NCI-H1436 (cell line): Measurements from ENCODE around the gene MLNR.

Experiments
- DNase-seq: peaks from one replicate; lab custom pipeline; 2025; lab: John Stamatoyannopoulos, UW

The MLNR gene

GRCh38 chr13:49226613-49227012 lies 6.5 kb downstream of the MLNR start:
- DNase-seq = no peak

GRCh38 chr13:49234741-49235140 lies 14.6 kb downstream of the MLNR start:
- no peak for DNase-seq

GRCh38 chr13:49235856-49236431 lies 15.8 kb downstream of the MLNR start:
- no peak for DNase-seq

GRCh38 chr13:49238621-49239020 lies 18.5 kb downstream of the MLNR start:
- no peak for DNase-seq

- no peak for DNase-seq
These were observed 19.9 kb downstream of the MLNR start for GRCh38 chr13:49240017-49240416.

- no peak for DNase-seq
These were observed 21.2 kb downstream of the MLNR start for GRCh38 chr13:49241296-49241695.

GRCh38 chr13:49245101-49245500 lies 25.0 kb downstream of the MLNR start:
- DNase-seq = no peak

- DNase-seq = no peak
These were observed 26.9 kb downstream of the MLNR start for GRCh38 chr13:49246850-49247642.

GRCh38 chr13:49247643-49248621 lies 27.8 kb downstream of the MLNR start, which contains the start of gene CDADC1:
CDADC1 (plus strand) TSS chr13:49247925; CDS start chr13:49248038, 113 bp downstream.
- peak; percentile 30 for DNase-seq

GRCh38 chr13:49248622-49249002 lies 28.5 kb downstream of the MLNR start:
- DNase-seq = no peak

- DNase-seq = no peak
These were observed 31.2 kb downstream of the MLNR start for GRCh38 chr13:49251326-49251725.

GRCh38 chr13:49253310-49253709 lies 33.2 kb downstream of the MLNR start:
- no peak for DNase-seq

- no peak for DNase-seq
These were observed 33.9 kb downstream of the MLNR start for GRCh38 chr13:49254007-49254406.

GRCh38 chr13:49256841-49257240 lies 36.7 kb downstream of the MLNR start:
- no peak for DNase-seq

- DNase-seq = no peak
These were observed 38.1 kb downstream of the MLNR start for GRCh38 chr13:49258089-49258796.

- DNase-seq = no peak
These were observed 39.4 kb downstream of the MLNR start for GRCh38 chr13:49259586-49259985.

GRCh38 chr13:49262634-49263033 lies 42.5 kb downstream of the MLNR start:
- DNase-seq = no peak

GRCh38 chr13:49265822-49266221 lies 45.7 kb downstream of the MLNR start:
- no peak for DNase-seq

GRCh38 chr13:49271264-49271663 lies 51.1 kb downstream of the MLNR start:
- no peak for DNase-seq
